ENCODE results near the gene ASTN2.

DNA sequence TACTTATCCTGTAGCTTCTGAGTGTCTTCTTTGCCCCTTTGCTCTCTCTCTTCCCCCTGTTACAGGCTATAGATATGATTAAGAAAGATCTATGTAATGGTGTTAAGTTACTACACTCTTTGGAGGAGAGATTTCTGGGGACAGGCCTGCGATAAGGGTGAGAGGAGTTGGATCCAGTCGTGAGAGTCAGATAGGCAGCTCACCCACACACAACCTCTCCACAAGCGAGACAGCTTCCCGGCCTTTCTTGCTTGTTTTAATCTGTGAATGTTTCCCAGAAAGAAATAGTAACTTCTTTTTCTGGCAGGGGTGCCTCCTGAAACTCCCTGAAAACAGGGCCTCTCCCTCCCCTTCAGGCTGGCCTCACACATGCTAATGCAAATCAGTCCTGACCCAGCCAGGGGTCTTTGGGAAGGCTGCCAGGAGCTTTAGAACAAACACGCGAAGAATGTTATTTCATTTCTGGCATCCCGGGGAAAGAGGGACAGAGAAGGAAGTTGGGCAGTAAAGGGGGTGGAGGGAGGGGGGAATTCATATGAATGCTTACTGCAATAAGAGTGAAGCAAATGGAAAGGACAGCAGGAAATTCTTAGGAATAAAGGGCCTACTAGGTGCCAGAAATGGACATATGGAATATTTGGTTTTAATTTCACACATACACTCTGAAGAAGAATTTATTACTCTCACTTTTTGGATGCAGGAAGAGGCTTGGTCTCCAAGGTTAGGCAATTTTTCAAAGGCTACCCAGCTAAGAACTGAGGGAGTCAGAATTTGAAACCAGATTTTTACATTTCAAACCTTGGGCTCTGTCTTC, 943.6 kb downstream of the ASTN2 start:
- TF ChIP-seq CTCF (IDR thresholded peaks at IDR 0.05) (no peak), POLR2A (IDR thresholded peaks at IDR 0.05) (no peak)

Measured in lower leg skin (tissue), 3 donors.